Esophagus squamous epithelium (tissue), 4 donors: ENCODE measurements around the gene ABCC1.

ENCODE experiments used
- POLR2A ChIP-seq, 4 donors: fragments of 450-650 bp; IDR thresholded peaks; one replicate each; pipeline ENCODE4 v1.6.1; 2017; ENCODE audit warnings: antibody characterized with exemption in 4 of 4, mild to moderate bottlenecking in 4 of 4, moderate library complexity in 3 of 4
- TF ChIP-seq, protein P1 (sequence below), 6 experiments: fragments of 450-650 bp in 4 of 6; fragments of 200-600 bp in 2 of 6; sonication (generic) in 2 of 6; IDR thresholded peaks; one replicate each; pipeline ENCODE4 v1.5.1; 2016 to 2019; ENCODE audit warnings: antibody characterized with exemption in 6 of 6, mild to moderate bottlenecking in 4 of 6, moderate library complexity in 4 of 6

DNA sequence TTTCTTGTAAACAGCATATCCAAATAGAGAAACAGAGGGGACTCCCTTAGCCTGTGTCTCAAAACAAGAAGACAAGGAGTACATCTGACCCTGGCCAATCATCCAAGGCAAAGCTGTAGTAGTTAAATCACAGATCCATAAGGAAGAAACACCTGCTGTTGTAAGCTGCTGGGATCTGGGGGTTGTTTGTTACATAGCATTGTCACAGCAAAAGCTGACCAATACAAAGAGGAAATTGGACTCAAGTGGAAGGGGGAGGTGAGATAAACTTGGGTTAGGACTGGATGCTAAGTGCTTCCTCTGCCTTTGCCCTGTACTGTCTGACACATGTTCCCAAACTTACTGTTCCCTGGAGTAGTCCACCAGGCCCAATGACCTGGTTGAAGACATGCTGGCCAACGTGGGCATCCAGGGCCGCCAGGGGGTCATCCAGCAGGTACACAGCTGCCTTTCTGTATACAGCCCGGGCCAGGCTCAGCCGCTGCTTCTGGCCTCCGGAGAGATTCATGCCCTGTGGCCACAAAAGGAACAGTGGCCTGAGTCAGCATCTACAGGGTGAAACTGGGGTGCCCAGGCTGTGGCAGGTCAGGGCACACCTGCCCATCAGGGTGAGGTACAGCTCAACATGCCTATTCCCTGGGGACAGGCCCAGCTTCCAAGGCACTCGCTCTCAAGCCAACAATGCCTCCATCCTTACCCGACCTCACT is 229.2 kb downstream of the ABCC1 start:
- TF ChIP-seq, protein P1, sequence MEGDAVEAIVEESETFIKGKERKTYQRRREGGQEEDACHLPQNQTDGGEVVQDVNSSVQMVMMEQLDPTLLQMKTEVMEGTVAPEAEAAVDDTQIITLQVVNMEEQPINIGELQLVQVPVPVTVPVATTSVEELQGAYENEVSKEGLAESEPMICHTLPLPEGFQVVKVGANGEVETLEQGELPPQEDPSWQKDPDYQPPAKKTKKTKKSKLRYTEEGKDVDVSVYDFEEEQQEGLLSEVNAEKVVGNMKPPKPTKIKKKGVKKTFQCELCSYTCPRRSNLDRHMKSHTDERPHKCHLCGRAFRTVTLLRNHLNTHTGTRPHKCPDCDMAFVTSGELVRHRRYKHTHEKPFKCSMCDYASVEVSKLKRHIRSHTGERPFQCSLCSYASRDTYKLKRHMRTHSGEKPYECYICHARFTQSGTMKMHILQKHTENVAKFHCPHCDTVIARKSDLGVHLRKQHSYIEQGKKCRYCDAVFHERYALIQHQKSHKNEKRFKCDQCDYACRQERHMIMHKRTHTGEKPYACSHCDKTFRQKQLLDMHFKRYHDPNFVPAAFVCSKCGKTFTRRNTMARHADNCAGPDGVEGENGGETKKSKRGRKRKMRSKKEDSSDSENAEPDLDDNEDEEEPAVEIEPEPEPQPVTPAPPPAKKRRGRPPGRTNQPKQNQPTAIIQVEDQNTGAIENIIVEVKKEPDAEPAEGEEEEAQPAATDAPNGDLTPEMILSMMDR (IDR thresholded peaks at IDR 0.05): no peak
- no peak for TF ChIP-seq POLR2A (IDR thresholded peaks at IDR 0.05)
